ENCODE data around the gene EP400.

DNA sequence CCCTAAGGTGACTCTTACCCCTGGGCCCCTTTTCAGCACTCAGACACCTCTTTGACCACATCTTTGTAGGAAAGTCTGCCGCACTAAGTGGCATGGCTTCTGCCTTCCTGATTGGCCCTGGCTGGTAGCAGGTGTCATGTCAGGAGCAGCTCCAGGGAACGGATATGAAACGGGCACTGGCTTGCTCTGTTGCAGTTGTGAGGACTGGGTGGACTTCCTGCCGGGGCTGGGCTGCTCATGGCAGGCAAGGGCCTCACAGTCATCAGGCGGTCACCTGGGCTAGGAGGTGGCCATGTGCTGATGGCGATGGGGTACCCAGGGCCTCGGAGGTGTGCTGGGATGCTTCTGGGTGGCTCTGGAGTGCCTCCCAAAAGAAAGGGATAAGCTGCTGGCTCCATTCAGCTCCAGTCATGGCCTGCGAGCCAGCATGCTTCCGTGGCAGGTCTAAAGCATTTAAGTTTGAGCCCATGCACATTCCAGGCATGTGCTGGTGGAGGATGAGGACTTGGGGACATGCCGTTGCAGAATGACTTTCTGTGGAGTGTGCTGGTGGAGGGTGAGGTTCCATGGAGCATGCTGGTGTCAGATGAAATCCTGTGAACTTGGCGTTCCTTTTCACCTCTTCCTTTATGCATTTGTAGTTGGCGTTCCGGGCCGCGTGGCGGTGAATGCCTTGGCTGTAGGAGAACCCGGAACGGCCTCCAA is 77.2 kb downstream of the EP400 start:
- TF ChIP-seq CTCF (IDR thresholded peaks at IDR 0.05; ENCODE audit: low read depth, low read length): no peak
- TF ChIP-seq EZH2phosphoT487 (IDR thresholded peaks at IDR 0.05; ENCODE audit: low read depth): no peak

All from OCI-LY3 (cell line).